GM12892 (cell line): Measurements from ENCODE around the gene ZEB2.

Experiments used
- POLR2A ChIP-seq: IDR thresholded peaks from 2 replicates; pipeline ENCODE4 v1.6.1; 2011; ENCODE audit warnings: low read depth, low read length, control low read depth
- POLR2AphosphoS5 ChIP-seq: IDR thresholded peaks from 2 replicates; pipeline ENCODE4 v1.6.1; 2011; ENCODE audit warnings: low read depth, low read length, control low read depth
- TAF1 ChIP-seq: IDR thresholded peaks from 2 replicates; pipeline ENCODE4 v1.6.1; 2011; ENCODE audit warnings: low read depth, mild to moderate bottlenecking, control low read depth, low read length, borderline replicate concordance

GRCh38 chr2:144481666-144482065 is 38.3 kb downstream of the ZEB2 start:
- TF ChIP-seq POLR2A, result no peak
- TF ChIP-seq TAF1, result no peak
- TF ChIP-seq POLR2AphosphoS5, result no peak
